Peyer's patch (tissue), 4 donors: ENCODE data around the gene CFI. TPM values are rescaled to one million over a fixed set of nuclear protein-coding genes. Genes with fewer than 3 reads are reported as not detected.
A peak's percentile ranks its signal among the peaks of the same experiment; 100 is the strongest.

Experiments
- DNase-seq, 3 donors: peaks; one replicate each; pipeline ENCODE4 v3.0.0-alpha.2; 2017 to 2019
- H3K27ac ChIP-seq, 4 donors: fragments of 200-600 bp; sonication (generic); one replicate each; pipeline ENCODE4 v1.5.1; 2016 to 2019
- H3K27me3 ChIP-seq, 2 donors: fragments of 200-600 bp; sonication (generic); one replicate each; pipeline ENCODE4 v1.5.1; 2019
- H3K36me3 ChIP-seq, 3 donors: fragments of 200-600 bp; sonication (generic); one replicate each; pipeline ENCODE4 v1.5.1; 2016 to 2019
- H3K4me1 ChIP-seq, 4 donors: fragments of 200-600 bp; sonication (generic); one replicate each; pipeline ENCODE4 v1.5.1; 2016 to 2019
- H3K4me3 ChIP-seq, 4 donors: fragments of 200-600 bp; sonication (generic); 1 replicate in 3 of 4; 2 replicates in 1 of 4; pipeline ENCODE4 v1.5.1; 2016 to 2019; ENCODE audit warnings: mild to moderate bottlenecking in 1 of 4
- H3K9me3 ChIP-seq, 4 donors: fragments of 200-600 bp; sonication (generic); one replicate each; pipeline ENCODE4 v1.5.1; 2016 to 2019; ENCODE audit warnings: mild to moderate bottlenecking in 1 of 4
- POLR2A ChIP-seq, 2 donors: fragments of 450-650 bp; IDR thresholded peaks; one replicate each; pipeline ENCODE4 v1.5.1; 2017; ENCODE audit warnings: antibody characterized with exemption in 2 of 2, mild to moderate bottlenecking in 2 of 2, moderate library complexity in 2 of 2
- total RNA-seq, 4 donors: library from RNA; depleted of rRNA; stranded (reverse); fragments of >200 nt; gene quantifications; one replicate each; pipeline ENCODE4 v1.1.0, GENCODE V29; 2016
- TF ChIP-seq, protein P1 (sequence below), 6 experiments: fragments of 450-650 bp in 4 of 6; fragments of 200-600 bp in 2 of 6; sonication (generic) in 1 of 6; IDR thresholded peaks; one replicate each; pipeline ENCODE4 v1.5.1; 2017 to 2019; ENCODE audit warnings: antibody characterized with exemption in 6 of 6, mild to moderate bottlenecking in 3 of 6, moderate library complexity in 1 of 6

The CFI gene
- total RNA-seq, 4 donors from 2014 or later: 7.0 to 20.5 (median 12.6) TPM

DNA sequence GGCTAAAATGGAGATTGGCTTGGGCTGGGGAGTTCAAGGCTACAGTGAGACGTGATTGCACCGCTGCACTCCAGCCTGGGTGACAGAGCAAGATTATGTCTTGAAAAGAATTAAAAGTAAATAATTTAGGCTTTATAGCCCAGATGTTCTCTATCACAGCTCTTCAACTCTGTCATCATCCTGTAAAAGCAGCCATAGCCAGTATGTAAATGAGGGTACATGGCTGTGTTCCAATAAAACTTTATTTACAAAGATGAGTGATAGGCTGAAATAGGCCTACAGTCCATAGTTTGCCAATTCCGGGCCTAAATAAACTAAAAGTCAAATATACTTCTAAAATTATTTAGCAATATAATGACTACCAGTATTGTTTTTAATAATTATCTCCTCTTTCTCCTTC is 35.2 kb upstream of the CFI start:
- no peak for TF ChIP-seq POLR2A (IDR thresholded peaks at IDR 0.05)
- TF ChIP-seq, protein P1, sequence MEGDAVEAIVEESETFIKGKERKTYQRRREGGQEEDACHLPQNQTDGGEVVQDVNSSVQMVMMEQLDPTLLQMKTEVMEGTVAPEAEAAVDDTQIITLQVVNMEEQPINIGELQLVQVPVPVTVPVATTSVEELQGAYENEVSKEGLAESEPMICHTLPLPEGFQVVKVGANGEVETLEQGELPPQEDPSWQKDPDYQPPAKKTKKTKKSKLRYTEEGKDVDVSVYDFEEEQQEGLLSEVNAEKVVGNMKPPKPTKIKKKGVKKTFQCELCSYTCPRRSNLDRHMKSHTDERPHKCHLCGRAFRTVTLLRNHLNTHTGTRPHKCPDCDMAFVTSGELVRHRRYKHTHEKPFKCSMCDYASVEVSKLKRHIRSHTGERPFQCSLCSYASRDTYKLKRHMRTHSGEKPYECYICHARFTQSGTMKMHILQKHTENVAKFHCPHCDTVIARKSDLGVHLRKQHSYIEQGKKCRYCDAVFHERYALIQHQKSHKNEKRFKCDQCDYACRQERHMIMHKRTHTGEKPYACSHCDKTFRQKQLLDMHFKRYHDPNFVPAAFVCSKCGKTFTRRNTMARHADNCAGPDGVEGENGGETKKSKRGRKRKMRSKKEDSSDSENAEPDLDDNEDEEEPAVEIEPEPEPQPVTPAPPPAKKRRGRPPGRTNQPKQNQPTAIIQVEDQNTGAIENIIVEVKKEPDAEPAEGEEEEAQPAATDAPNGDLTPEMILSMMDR (IDR thresholded peaks at IDR 0.05): no peak
- no peaks in the 10 kb centered on the region for H3K9me3 ChIP-seq
- H3K36me3 ChIP-seq: no peaks in the 10 kb centered on the region
- no peak overlapping the region for H3K4me3 ChIP-seq
- no peaks in the 10 kb centered on the region for H3K27me3 ChIP-seq
- no peak for DNase-seq
- H3K27ac ChIP-seq: no peak overlapping the region
- H3K4me1 ChIP-seq: no peaks in the 10 kb centered on the region

DNA sequence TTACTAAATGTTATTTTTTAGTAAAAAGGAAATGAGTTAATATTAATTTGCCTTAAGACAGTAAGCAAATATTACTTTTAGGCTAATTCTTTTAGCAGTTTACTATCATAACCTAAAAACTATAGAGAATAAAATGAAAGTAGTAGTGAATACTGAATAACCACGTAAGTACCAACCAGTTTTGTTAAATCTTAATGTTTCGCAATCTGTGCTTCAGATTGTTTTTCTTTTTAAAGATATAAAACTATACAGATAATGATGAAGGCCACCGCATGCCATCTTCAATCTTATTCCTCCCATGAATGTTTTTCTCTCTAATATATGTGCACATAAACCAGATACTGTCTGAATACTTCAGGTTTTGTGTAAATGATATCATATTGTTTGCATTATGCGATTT is 32.0 kb upstream of the CFI start:
- Histone ChIP-seq H3K4me3 (no peak overlapping the region), H3K9me3 (no peaks in the 10 kb centered on the region), H3K4me1 (no peaks in the 10 kb centered on the region), H3K36me3 (no peaks in the 10 kb centered on the region), H3K27ac (no peak overlapping the region), H3K27me3 (no peaks in the 10 kb centered on the region)
- DNase-seq: no peak
- no peak for TF ChIP-seq POLR2A (IDR thresholded peaks at IDR 0.05)
- TF ChIP-seq, protein P1 (IDR thresholded peaks at IDR 0.05): no peak

DNA sequence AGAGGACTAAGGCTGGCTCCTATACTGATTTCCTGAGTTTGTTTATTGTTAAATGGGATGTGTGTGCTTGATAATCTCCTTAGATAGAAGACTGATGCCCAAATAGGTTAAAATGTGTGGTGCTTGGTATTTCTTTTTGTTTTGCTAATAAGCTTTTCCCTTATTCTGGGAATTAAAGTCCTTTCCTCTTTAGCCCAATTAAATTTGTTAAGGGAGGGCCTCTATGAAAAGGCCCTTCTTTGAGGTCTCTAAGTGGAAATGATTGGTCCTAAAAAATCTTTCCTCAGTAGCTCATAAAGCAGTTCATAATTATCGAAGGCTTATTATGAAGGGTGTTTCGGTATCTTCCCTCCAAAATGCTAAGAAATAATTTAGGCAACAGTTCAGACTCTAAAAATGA is 25.9 kb upstream of the CFI start, which contains the start of gene RRH:
Gene RRH (plus strand): TSS at position 301 of the 400 bp plus-strand sequence. CDS start 56 bp downstream, at position 357.
- TF ChIP-seq, protein P1 (IDR thresholded peaks at IDR 0.05): no peak
- TF ChIP-seq POLR2A (IDR thresholded peaks at IDR 0.05): no peak
- no peaks in the 10 kb centered on the region for H3K4me1 ChIP-seq
- H3K36me3 ChIP-seq: peaks cover 0 to 25% (median 0%) of the 10 kb centered on the region in 3 donors
- no peak within 1 kb of the TSS for H3K27ac ChIP-seq
- H3K9me3 ChIP-seq: no peaks in the 10 kb centered on the region
- H3K4me3 ChIP-seq: no peak within 1 kb of the TSS
- no peaks in the 10 kb centered on the region for H3K27me3 ChIP-seq
- DNase-seq: no peak

DNA sequence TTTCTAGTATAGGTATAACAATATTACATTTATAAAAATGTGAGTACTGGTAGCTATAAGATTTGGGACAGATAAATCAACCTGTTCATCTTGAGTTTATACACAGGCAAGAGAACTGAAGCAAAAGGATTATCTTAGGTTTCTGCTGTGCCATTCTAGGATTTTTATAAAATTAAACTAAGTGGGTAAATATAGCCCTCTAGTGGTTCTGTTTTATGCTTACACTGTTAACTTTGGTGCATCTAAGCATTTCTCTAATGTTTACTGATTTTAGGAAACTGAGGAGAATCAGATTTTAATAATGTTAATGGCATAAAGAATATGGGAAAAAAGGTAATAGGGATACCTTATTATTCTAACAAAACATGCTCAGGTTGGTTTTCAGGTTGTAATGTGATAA is 24.9 kb upstream of the CFI start:
- no peaks in the 10 kb centered on the region for H3K4me1 ChIP-seq
- H3K4me3 ChIP-seq: no peak overlapping the region
- H3K27me3 ChIP-seq: no peaks in the 10 kb centered on the region
- peaks cover 0 to 32% (median 0%) of the 10 kb centered on the region in 3 donors for H3K36me3 ChIP-seq
- no peak for DNase-seq
- TF ChIP-seq, protein P1 (IDR thresholded peaks at IDR 0.05): peak; percentile 8 to 55 (median 52)
- TF ChIP-seq POLR2A (IDR thresholded peaks at IDR 0.05): no peak
- no peaks in the 10 kb centered on the region for H3K9me3 ChIP-seq
- no peak overlapping the region for H3K27ac ChIP-seq

DNA sequence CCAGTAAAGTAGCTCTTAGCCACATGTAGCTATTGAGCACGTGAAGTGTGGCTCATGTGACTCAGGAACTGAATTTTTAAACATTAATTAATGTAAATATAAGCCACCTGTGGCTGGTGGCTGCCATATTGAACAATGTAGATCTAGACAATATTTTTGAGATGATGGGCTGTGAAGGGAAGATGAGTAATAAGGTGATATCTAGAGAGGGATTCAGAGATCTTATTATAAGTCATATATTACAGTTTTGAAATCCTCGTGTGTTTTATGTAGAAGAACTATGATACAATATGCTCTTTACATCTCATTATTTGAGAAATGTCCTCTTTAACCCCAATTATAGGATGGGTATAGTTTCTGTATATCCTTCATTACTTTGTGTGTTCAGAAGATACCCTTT is 19.4 kb upstream of the CFI start:
- no peak for DNase-seq
- no peak overlapping the region for H3K4me3 ChIP-seq
- no peaks in the 10 kb centered on the region for H3K9me3 ChIP-seq
- peaks cover 0 to 54% (median 0%) of the 10 kb centered on the region in 3 donors for H3K36me3 ChIP-seq
- TF ChIP-seq, protein P1 (IDR thresholded peaks at IDR 0.05): no peak
- no peak for TF ChIP-seq POLR2A (IDR thresholded peaks at IDR 0.05)
- H3K27ac ChIP-seq: no peak overlapping the region
- peaks cover 0 to 13% (median 5%) of the 10 kb centered on the region in 4 donors for H3K4me1 ChIP-seq
- H3K27me3 ChIP-seq: no peaks in the 10 kb centered on the region

DNA sequence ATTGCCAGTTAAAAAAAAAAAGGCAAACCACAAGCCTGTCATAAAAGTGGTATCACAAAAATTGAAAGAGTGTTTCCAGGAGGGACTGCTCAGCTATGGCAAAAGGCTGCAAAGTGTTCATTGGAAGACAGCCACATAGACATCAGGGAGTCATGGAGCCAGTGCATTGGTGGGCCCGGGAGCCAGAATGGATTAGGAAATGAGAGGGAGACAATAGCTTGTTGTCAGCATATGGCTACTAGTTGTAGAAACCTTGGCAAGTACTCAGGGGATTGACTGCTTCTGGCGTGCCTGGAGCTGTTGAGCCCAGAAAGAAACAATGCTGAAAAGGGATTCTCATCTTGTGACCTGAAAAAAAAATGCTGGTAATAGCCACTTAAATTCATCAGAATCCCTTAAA is 18.8 kb upstream of the CFI start:
- Histone ChIP-seq H3K4me1 (peaks cover 0 to 14% (median 5%) of the 10 kb centered on the region in 4 donors), H3K27ac (no peak overlapping the region), H3K27me3 (no peaks in the 10 kb centered on the region), H3K36me3 (peaks cover 0 to 54% (median 0%) of the 10 kb centered on the region in 3 donors), H3K4me3 (no peak overlapping the region), H3K9me3 (no peaks in the 10 kb centered on the region)
- DNase-seq: no peak
- TF ChIP-seq, protein P1 (IDR thresholded peaks at IDR 0.05): no peak
- TF ChIP-seq POLR2A (IDR thresholded peaks at IDR 0.05): no peak
